Stimulated activated CD4-positive, alpha-beta T cell treated with anti-CD3 and anti-CD28 coated beads, Interleukin-15, amount 100 ng/mL, for 48 hours (primary cell): ENCODE measurements around the gene CASP6.

Source experiments
- DNase-seq, 2 donors: peaks; one replicate each; pipeline ENCODE4 v3.0.0-alpha.2; 2020; ENCODE audit warnings: low read depth in 2 of 2

CASP6 gene

DNA sequence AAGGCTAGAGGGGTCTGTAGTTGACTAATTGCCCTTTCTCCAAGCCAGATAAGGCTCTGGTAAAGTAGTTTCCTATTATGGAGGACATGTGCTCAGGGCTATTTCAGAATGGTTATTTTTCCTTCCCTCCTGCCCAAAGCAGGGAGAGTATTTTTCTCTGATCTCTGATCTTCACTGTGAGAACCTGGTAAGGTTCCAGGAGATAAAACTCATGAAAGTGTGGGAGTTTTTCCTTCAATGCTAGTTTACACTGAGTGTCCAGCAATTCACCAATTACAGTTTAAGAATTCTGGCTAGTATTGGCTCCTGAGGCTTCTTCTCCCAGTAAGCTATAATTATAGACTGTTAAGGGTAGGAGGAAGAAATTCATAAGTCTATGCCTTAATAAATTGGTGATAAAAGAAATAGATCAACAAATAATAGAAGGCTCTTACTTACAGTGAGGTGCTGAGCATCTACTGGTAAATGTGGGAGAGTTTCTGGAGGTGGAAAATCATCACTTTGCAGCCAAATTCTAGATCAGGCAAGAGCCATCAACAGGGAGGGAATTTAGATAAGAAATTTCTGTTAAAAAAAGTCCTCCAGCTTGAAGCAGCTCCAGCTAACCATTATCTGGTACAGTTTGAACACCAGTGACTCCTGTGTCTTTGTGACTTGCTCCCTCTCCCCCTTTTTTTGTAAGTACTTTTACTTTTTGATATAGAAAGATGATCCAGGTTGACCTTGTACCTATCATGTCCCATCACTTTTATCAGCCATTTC is 30.9 kb downstream of the CASP6 start:
- no peak for DNase-seq

DNA sequence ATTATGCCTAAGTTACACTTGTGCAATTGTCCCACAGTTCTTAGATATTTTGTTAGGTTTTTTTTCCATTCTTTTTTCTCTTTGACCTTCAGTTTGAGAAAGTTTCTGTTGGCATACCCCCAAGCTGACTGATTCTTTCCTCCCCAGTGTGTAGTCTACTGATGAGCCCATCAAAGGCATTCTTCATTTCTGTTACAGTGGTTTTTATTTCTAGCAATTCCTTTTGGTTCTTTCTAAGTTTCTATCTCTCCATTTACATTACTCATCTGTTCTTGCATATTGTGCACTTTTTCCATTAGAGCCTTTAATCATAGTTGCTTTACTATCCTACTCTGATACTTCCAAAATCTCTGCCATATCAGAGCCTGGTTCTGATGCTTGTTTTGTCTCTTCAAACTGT is 31.9 kb downstream of the CASP6 start:
- DNase-seq = no peak

DNA sequence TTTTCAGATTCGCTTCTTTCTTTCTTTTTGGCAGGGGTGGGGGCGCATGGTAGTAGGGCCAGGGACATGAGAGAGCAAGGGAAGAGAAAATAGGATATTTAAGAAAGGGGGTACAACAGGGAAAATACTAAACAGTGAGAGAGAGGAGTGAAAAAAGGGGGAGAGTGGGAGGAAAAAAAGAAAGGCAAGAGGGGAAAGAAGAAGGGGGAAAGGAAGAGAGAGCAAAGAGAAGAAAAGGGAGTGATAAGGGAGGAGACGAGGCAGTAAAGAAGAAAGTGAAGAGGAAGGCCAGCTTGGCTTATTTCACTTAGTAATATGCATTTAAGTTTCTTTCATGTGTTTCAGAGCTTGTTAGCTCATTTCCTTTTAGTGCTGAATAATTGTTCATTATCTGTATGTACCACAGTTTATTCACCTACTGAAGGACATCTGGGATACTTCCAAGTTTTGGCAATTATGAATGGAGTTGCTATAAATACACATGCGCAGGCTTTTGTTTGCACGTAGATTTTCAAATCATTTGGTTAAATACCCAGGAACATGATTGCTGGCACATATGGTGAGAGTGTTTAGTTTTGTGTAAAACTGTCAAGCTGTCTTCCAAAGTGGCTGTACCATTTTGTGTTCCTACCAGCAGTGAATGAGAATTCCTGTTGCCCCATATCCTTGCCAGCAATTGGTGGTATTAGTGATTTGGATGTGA is 37.3 kb downstream of the CASP6 start:
- DNase-seq = no peak

DNA sequence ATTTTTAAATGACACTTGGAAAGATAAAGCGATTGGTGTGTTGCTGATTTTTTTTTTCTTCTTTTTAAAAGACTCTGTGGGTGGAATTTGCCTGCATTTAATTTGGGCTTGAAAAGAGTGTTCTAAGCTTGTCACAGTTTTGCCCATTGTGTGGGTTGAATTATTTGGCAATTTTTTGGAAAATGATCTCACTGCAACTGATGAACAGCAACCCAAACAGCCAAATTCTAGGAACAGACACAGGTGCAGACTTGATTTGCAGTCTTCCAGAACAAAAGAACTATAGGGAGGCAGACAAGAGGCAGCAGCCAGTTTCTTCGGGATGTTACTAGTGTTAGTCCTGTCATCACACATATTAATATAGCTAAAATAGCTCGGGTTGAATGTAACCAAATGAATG is 40.5 kb downstream of the CASP6 start:
- no peak for DNase-seq

DNA sequence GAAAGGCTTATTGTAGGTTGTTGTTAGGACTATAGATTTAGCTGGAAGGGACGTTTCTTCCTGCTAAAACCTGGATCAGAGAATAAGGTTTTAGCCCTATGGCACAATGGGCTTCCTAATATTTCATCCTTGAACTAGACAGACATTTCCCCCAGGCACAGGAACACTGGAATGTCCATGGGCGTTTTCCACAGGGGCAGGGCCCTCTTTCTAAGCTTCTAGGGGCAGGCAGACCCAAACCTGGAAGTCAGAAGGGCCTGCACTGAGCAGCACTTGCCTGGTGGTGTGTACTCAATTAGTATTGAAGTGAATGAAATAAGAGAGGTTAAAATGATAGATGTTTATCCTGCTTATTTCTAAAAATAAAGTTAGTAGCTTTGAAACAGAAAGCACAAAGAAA is 41.1 kb downstream of the CASP6 start:
- no peak for DNase-seq

DNA sequence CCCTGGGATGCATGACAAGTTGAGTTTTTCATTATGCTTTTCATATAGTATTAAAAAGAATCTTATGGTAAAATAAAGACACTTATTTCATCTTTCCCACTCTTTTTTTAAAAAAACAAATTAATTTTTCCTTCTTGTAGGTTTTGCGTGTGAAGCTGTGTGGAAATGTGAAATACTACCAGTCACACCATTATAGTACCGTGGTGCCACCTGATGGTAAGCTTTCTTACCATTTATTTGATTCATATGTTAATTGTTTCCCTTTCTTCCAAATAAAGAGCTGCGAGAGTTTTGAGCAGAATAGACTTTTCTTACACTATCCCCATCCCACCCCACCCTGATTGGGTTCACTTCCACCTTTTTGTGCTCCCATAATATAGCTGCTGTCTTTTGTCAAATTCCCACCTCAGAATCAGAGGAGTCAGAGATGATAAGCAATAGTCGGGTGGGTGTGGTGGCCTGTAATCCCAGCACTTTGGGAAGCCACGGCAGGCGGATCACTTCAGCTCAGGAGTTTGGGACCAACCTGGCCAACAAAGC is 44.3 kb downstream of the CASP6 start:
- DNase-seq = no peak

DNA sequence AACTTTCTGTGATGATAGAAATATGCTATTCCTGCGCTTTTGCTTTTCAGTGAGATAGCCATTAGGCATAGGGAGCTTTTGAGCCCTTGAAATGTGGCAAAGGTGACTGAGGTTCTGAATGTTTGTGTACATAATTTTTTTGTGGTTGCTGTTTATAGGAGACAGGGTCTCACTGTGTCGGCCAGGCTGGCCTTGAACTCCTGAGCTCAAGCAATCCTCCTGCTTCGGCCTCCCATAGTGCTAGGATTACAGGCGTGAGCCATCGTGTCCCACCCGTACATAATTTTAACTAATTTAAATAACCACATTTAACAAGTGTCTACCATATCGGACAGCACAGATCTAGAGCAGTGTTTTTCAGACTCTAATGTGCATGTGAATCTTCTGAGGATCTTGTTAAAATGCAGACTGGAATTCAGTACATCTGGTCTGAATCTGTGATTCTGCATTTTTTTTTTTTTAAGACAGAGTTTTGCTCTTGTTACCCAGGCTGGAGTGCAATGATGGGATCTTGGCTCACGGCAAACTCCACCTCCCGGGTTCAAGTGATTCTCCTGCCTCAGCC is 45.3 kb downstream of the CASP6 start:
- DNase-seq = no peak

DNA sequence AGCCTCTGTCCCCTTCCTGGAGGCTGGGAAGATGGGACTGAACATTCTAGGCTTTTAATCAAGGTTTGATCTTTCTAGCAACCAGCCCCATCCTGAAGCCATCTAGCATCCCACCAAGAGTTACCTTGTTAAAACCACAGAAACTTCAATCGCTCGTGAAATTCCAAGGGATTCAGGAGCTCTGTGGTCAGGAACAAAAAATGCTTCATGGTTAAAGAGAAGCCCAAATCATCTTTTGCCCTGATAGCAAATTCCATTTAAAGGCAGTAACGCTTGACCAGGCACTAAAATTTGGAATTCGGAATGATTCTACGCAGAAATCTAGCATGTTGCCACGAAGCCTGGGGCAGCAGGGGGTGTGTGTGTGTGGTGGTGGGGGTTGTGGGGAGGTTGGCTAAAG is 47.8 kb downstream of the CASP6 start:
- no peak for DNase-seq

DNA sequence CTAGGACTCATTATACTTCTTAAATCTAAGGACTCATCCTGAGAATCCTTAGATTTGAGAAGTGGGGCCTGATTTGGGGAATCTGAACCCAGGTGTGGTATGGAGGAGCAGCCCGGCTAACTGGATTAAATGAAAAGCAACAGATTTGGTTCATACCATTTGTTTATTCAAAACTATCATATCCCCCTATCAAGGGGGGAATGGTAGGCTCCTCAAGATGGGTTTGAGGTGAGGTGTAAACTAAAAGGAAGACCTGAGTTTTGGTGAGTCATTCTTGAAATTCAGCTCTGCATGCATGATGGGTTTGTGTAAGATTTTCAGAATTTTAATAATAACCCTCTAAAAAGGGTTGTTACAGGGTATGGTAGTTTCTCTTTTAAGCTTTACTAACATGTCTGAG is 53.4 kb downstream of the CASP6 start:
- no peak for DNase-seq

DNA sequence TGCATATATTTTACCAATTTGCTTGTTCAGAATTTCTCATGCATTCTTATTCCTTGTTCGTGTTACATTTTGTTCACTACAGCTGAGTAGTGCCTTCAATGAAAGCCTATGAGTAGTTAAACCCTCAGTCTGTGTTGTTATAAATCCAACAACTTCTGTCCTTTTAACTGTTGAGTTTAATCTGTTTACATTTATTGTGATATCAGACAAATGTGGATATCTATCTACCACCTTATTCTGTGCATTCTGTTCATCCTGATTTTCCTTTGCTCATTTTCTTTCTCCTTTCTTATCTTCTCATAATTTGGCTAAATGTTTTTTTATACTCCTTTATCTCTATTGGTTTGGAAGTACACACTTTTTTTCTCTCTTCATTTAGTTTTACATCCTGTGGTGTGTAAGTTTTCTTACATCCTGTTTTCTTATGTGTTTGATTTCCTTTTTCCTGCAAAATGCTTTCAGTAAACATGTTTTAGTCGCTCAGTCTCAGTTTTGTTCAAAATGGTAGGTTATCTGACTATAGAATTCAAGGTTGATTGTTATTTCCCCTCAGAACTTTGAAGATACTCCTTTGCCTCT is 54.2 kb downstream of the CASP6 start:
- DNase-seq = no peak

DNA sequence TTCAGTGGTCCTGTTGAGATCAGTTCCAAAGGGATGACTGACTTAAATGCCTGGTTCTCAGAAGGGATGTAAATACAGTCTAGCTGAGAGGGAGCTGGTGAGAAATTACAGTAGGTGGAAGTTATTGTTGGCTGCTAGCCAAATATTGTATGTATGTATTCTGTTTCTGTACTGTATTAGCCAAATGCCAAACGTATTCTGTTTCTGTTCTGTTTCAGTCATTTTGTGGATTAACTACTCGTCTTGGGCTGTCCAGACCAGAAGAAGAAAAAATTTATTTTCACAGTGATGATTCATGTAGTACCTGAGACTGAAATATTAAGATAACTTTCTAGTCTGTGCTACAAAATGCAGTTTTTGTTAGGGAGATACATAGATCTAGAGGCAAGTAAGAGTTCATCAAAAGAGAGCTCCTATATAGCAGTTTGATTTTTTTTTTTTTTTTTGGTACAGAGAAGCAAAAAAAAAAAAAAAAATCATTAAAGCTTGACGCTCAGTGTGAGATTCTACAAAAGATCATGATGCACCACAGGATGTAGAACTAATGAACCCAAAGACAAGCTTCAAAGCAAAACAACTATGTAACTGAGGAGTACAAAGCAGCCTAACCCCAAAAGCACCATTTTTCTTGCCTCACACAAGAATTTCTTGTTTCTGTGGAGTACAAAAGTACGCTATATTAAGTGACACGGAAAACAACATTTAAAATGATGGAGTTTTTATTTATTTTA is 54.8 kb downstream of the CASP6 start:
- no peak for DNase-seq

DNA sequence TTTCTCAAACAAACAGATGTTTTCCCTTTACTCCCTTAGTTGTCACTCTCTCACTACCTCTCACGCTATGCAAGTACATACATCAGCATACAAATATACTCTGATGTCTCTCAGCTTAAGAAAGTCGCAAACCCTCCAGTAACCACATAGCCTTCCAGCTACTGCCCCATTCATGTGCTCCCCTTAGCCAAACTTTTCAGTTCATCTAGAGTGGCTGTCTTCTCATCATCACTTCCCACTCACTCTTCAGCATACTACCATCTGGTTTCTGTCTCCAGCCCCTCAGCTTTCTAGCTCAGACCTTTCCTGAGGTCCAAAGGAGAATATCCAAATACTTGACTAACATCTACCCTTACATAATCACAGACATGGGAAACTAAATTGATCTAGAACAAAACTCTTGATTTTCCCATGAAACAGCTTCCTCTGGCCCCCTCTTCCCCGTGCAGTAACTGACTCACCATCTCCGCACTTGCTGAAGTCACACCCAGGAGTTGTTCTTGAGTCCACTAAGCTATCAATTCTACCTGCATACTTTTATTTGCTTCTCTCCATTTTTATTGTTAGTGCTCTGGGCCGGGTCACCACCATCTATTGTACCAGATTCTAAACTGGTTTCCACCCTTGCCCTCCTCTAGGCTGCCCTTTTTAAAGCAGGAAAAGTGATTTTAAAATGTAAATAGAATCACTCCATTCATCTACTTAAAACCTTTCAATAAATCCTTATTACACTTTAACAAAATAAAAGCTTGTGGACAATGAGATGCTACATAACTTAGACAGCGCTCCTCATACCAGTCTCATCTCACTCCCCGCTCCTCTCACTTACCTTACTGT is 57.2 kb downstream of the CASP6 start:
- DNase-seq = no peak

DNA sequence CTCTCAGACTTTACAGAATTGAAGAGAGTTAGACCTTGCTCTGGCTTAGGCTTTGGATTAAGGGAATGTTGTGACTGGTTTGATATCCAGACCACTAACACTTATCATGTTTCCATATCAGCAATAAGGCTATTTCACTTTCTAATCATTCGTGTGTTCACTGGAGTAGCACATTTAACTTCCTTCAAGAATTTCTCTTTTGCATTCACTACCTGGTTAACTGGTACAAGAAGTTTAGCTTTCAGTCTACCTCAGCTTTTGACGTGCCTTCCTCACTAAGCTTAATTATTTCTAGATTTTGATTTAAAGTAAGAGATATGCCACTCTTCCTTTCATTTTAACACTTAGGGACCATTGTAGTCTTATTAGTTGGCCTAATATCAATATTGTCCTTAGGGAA is 62.6 kb downstream of the CASP6 start:
- DNase-seq = no peak
